ENCODE data around the gene FAM131A. TPM values are rescaled to one million over a fixed set of nuclear protein-coding genes. Genes with fewer than 3 reads are reported as not detected.

The FAM131A gene
- total and polyA plus RNA-seq, 9 of the 15 experiments (the other 6 are each of a cell fraction or from before 2014, with no cell fraction given): 0.48 to 11.1 (median 4.3) TPM

GRCh38 chr3:184377882-184378445 lies 40.6 kb downstream of the FAM131A start, which contains the start of gene THPO (continued):
- TF ChIP-seq NRF1 (conservative IDR thresholded peaks at IDR 0.05 in 1 of 2, IDR thresholded peaks at IDR 0.05 in 1 of 2) (peak in 1 of 2 experiments; percentile 28; a peak in 2 of 4 replicates), RBM34 (IDR thresholded peaks at IDR 0.05; ENCODE audit: borderline replicate concordance, insufficient read depth, low read length) (no peak), MYC (IDR thresholded peaks at IDR 0.05; ENCODE audit: low read depth, low read length) (peak; percentile 51; the same call in 1 of the 2 replicates), MYC (CRISPR knock-in tag; IDR thresholded peaks at IDR 0.05; ENCODE audit: borderline replicate concordance, low read depth) (no peak), CHD2 (IDR thresholded peaks at IDR 0.05; ENCODE audit: low read depth, low read length) (0 out of 2 replicates have a peak, but pooled peaks have one; percentile 42), LEF1 (IDR thresholded peaks at IDR 0.05) (peak; percentile 78), RBBP5 (IDR thresholded peaks at IDR 0.05; ENCODE audit: borderline replicate concordance, insufficient read depth, low read length, poor library complexity, severe bottlenecking) (no peak), TAF7 (tag; IDR thresholded peaks at IDR 0.05) (0 out of 2 replicates have a peak, but pooled peaks have one; percentile 21), NFYB (IDR thresholded peaks at IDR 0.05; ENCODE audit: extremely low read depth, insufficient read length) (peak; percentile 27), MED1 (CRISPR knock-in tag; IDR thresholded peaks at IDR 0.05; ENCODE audit: borderline replicate concordance) (no peak), ZBTB40 (IDR thresholded peaks at IDR 0.05) (peak; percentile 33; the same call in 1 of the 2 replicates), ZBTB40 (CRISPR knock-in tag; IDR thresholded peaks at IDR 0.05) (no peak), KDM4B (IDR thresholded peaks at IDR 0.05; ENCODE audit: borderline replicate concordance in 2 of 2, low read depth in 1 of 2) (no peak), ZNF785 (CRISPR knock-in tag; IDR thresholded peaks at IDR 0.05) (no peak), ID3 (CRISPR knock-in tag; IDR thresholded peaks at IDR 0.05) (no peak), ID3 (tag; IDR thresholded peaks at IDR 0.05) (peak; percentile 53; the same call in 1 of the 2 replicates)
